HG03135 (cell line): ENCODE data around the gene DYRK4.
A peak's percentile ranks its signal among the peaks of the same experiment; 100 is the strongest.

Source experiments
- ATAC-seq: cut with Tn5 transposase; IDR thresholded peaks from one replicate; pipeline ENCODE4 v1.9.1; 2021; ENCODE audit warnings: mild to moderate bottlenecking, moderate library complexity; ENCODE audit not compliant: unreplicated experiment

Gene DYRK4

GRCh38 chr12:4558171-4558570 is 3.8 kb upstream of the DYRK4 start:
- no peak for ATAC-seq

GRCh38 chr12:4563336-4563735 is 1.3 kb downstream of the DYRK4 start:
- no peak for ATAC-seq

GRCh38 chr12:4564818-4565217 is 2.8 kb downstream of the DYRK4 start:
- ATAC-seq: no peak

GRCh38 chr12:4566474-4566873 is 4.5 kb downstream of the DYRK4 start:
- no peak for ATAC-seq

- peak; percentile 59 for ATAC-seq
Observed at GRCh38 chr12:4567073-4567881, 5.3 kb downstream of the DYRK4 start.

- ATAC-seq: no peak
Observed at GRCh38 chr12:4569261-4569660, 7.3 kb downstream of the DYRK4 start.

- ATAC-seq: no peak
Observed at GRCh38 chr12:4572680-4573079, 10.7 kb downstream of the DYRK4 start.

GRCh38 chr12:4579305-4580102 is 17.5 kb downstream of the DYRK4 start:
- ATAC-seq: no peak

- no peak for ATAC-seq
Observed at GRCh38 chr12:4580281-4580688, 18.3 kb downstream of the DYRK4 start.

GRCh38 chr12:4584281-4584680 is 22.3 kb downstream of the DYRK4 start:
- ATAC-seq: no peak

GRCh38 chr12:4584896-4585295 is 22.9 kb downstream of the DYRK4 start:
- ATAC-seq: no peak

- no peak for ATAC-seq
Observed at GRCh38 chr12:4586500-4586899, 24.5 kb downstream of the DYRK4 start.

GRCh38 chr12:4587108-4587507 is 25.1 kb downstream of the DYRK4 start:
- ATAC-seq: no peak

- ATAC-seq: no peak
Observed at GRCh38 chr12:4588916-4589315, 26.9 kb downstream of the DYRK4 start.

- ATAC-seq: no peak
Observed at GRCh38 chr12:4589941-4590340, 27.9 kb downstream of the DYRK4 start.

- no peak for ATAC-seq
Observed at GRCh38 chr12:4591180-4591687, 29.2 kb downstream of the DYRK4 start.

- ATAC-seq: no peak
Observed at GRCh38 chr12:4595881-4596280, 33.9 kb downstream of the DYRK4 start.

GRCh38 chr12:4603421-4603820 is 41.4 kb downstream of the DYRK4 start:
- no peak for ATAC-seq

- ATAC-seq: no peak
Observed at GRCh38 chr12:4603946-4604345, 41.9 kb downstream of the DYRK4 start.

GRCh38 chr12:4604684-4605193 is 42.7 kb downstream of the DYRK4 start:
- peak; percentile 97 for ATAC-seq

- ATAC-seq: no peak
Observed at GRCh38 chr12:4607056-4607455, 45.0 kb downstream of the DYRK4 start.

- ATAC-seq: no peak
Observed at GRCh38 chr12:4609071-4609470, 47.1 kb downstream of the DYRK4 start.
